ENCODE results near the gene ZP2.

ZP2 gene

GRCh38 chr16:21218153-21218552 is 6.8 kb upstream of the ZP2 start:
- in situ Hi-C loops (cut with MboI; ENCODE audit: low sequenced_read_pairs) = no loop called here

GRCh38 chr16:21217121-21217520 is 5.7 kb upstream of the ZP2 start:
- in situ Hi-C loops (cut with MboI; ENCODE audit: low sequenced_read_pairs) = no loop called here

GRCh38 chr16:21214086-21214485 is 2.7 kb upstream of the ZP2 start:
- in situ Hi-C loops (cut with MboI; ENCODE audit: low sequenced_read_pairs) = no loop called here

GRCh38 chr16:21208446-21209230 is 2.7 kb downstream of the ZP2 start:
- in situ Hi-C loops (cut with MboI; ENCODE audit: low sequenced_read_pairs) = no loop called here

GRCh38 chr16:21206550-21206949 is 4.8 kb downstream of the ZP2 start:
- in situ Hi-C loops (cut with MboI; ENCODE audit: low sequenced_read_pairs) = no loop called here

- in situ Hi-C loops (cut with MboI; ENCODE audit: low sequenced_read_pairs) = no loop called here
Measured at GRCh38 chr16:21205303-21205702, 6.1 kb downstream of the ZP2 start.

- in situ Hi-C loops (cut with MboI; ENCODE audit: low sequenced_read_pairs) = no loop called here
Measured at GRCh38 chr16:21203155-21203797, 8.1 kb downstream of the ZP2 start.

GRCh38 chr16:21199607-21200218 is 11.7 kb downstream of the ZP2 start:
- in situ Hi-C loops (cut with MboI; ENCODE audit: low sequenced_read_pairs) = loop anchor here (25.0 kb wide), 1 partner anchor 1113 kb away; no protein-coding TSS in a partner anchor

- in situ Hi-C loops (cut with MboI; ENCODE audit: low sequenced_read_pairs) = loop anchor here (25.0 kb wide), 1 partner anchor 1115 kb away; no protein-coding TSS in a partner anchor
Measured at GRCh38 chr16:21197621-21198020, 13.8 kb downstream of the ZP2 start.

- in situ Hi-C loops (cut with MboI; ENCODE audit: low sequenced_read_pairs) = loop anchor here (25.0 kb wide), 1 partner anchor 1115 kb away; no protein-coding TSS in a partner anchor
Measured at GRCh38 chr16:21197112-21197511, 14.3 kb downstream of the ZP2 start.

- in situ Hi-C loops (cut with MboI; ENCODE audit: low sequenced_read_pairs) = loop anchor here (25.0 kb wide), 1 partner anchor 1117 kb away; no protein-coding TSS in a partner anchor
Measured at GRCh38 chr16:21195330-21195729, 16.0 kb downstream of the ZP2 start.

- in situ Hi-C loops (cut with MboI; ENCODE audit: low sequenced_read_pairs) = loop anchor here (25.0 kb wide), 1 partner anchor 1117 kb away; no protein-coding TSS in a partner anchor
Measured at GRCh38 chr16:21194771-21195301, 16.5 kb downstream of the ZP2 start.

- in situ Hi-C loops (cut with MboI; ENCODE audit: low sequenced_read_pairs) = loop anchor here (25.0 kb wide), 1 partner anchor 1119 kb away; no protein-coding TSS in a partner anchor
Measured at GRCh38 chr16:21192991-21193390, 18.4 kb downstream of the ZP2 start.

GRCh38 chr16:21190599-21190998 is 20.8 kb downstream of the ZP2 start:
- in situ Hi-C loops (cut with MboI; ENCODE audit: low sequenced_read_pairs) = loop anchor here (25.0 kb wide), 1 partner anchor 1122 kb away; no protein-coding TSS in a partner anchor

- in situ Hi-C loops (cut with MboI; ENCODE audit: low sequenced_read_pairs) = loop anchor here (25.0 kb wide), 1 partner anchor 1122 kb away; no protein-coding TSS in a partner anchor
Measured at GRCh38 chr16:21190013-21190412, 21.4 kb downstream of the ZP2 start.

GRCh38 chr16:21189311-21189710 is 22.1 kb downstream of the ZP2 start:
- in situ Hi-C loops (cut with MboI; ENCODE audit: low sequenced_read_pairs) = loop anchor here (25.0 kb wide), 1 partner anchor 1123 kb away; no protein-coding TSS in a partner anchor

GRCh38 chr16:21186326-21186691 is 25.1 kb downstream of the ZP2 start:
- in situ Hi-C loops (cut with MboI; ENCODE audit: low sequenced_read_pairs) = loop anchor here (25.0 kb wide), 1 partner anchor 1126 kb away; no protein-coding TSS in a partner anchor

GRCh38 chr16:21185659-21186325 is 25.6 kb downstream of the ZP2 start:
- in situ Hi-C loops (cut with MboI; ENCODE audit: low sequenced_read_pairs) = loop anchor here (25.0 kb wide), 1 partner anchor 1127 kb away; no protein-coding TSS in a partner anchor

GRCh38 chr16:21184834-21185233 is 26.5 kb downstream of the ZP2 start:
- in situ Hi-C loops (cut with MboI; ENCODE audit: low sequenced_read_pairs) = loop anchor here (25.0 kb wide), 1 partner anchor 1127 kb away; no protein-coding TSS in a partner anchor

GRCh38 chr16:21183995-21184394 is 27.4 kb downstream of the ZP2 start:
- in situ Hi-C loops (cut with MboI; ENCODE audit: low sequenced_read_pairs) = loop anchor here (25.0 kb wide), 1 partner anchor 1128 kb away; no protein-coding TSS in a partner anchor

All from HL-60/S4 treated with retinoic acid at 250 ng/mL for 4 days and 3 days (cell line).